Measurements from ENCODE around the gene IFNGR1. TPM values are rescaled to one million over a fixed set of nuclear protein-coding genes. Genes with fewer than 3 reads are reported as not detected.
A peak's percentile ranks its signal among the peaks of the same experiment; 100 is the strongest.

Gene IFNGR1
- total RNA-seq, 4 donors from 2014 or later: 44.6 to 136 (median 75.6) TPM

- TF ChIP-seq POLR2A (IDR thresholded peaks at IDR 0.05) (no peak), CTCF (IDR thresholded peaks at IDR 0.05) (no peak)
Measured at GRCh38 chr6:137235686-137236085, 16.5 kb upstream of the IFNGR1 start.

GRCh38 chr6:137233911-137234863, 15.0 kb upstream of the IFNGR1 start:
- H3K27me3 ChIP-seq: no peaks in the 10 kb centered on the region
- no peak overlapping the region for H3K4me3 ChIP-seq
- peak in 2 of 3 donors; percentile 34 to 65 for DNase-seq
- H3K36me3 ChIP-seq: no peaks in the 10 kb centered on the region
- peak overlapping the region; percentile 45 to 92 (median 66) for H3K27ac ChIP-seq
- no peak for TF ChIP-seq CTCF (IDR thresholded peaks at IDR 0.05)
- no peak for TF ChIP-seq POLR2A (IDR thresholded peaks at IDR 0.05)
- H3K4me1 ChIP-seq: peaks cover 2 to 41% (median 10%) of the 10 kb centered on the region in 4 donors
- no peaks in the 10 kb centered on the region for H3K9me3 ChIP-seq

More at GRCh38 chr6:137235686-137236085, 16.5 kb upstream of the IFNGR1 start:
- Histone ChIP-seq H3K9me3 (no peaks in the 10 kb centered on the region), H3K4me1 (peaks cover 2 to 36% (median 10%) of the 10 kb centered on the region in 4 donors), H3K4me3 (no peak overlapping the region), H3K27me3 (no peaks in the 10 kb centered on the region), H3K27ac (peak overlapping the region in 1 of 4 donors; percentile 20), H3K36me3 (no peaks in the 10 kb centered on the region)
- no peak for DNase-seq

DNA sequence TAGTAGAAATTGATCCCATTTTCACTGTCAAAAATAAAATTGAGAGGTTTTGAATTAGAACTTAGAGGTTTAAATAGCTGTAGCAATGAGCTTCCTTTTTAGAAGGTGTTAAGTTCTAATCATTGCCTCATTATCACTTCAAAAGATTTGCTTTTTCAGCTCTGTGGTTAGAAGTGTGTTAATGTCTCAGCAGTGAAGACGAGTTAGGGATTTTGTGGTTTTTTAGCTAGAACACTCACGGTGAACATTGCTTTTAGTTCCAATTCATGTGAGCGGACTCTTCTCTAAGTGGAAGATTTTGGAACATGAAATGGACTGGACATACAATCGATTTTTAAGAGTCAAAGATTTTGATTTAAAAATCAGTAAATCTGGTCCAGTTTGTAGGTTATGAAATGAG, 12.7 kb upstream of the IFNGR1 start:
- Histone ChIP-seq H3K27me3 (no peaks in the 10 kb centered on the region), H3K36me3 (no peaks in the 10 kb centered on the region), H3K27ac (peak overlapping the region in 3 of 4 donors; percentile 24 to 61 (median 26)), H3K4me3 (no peak overlapping the region), H3K4me1 (peaks cover 2 to 41% (median 16%) of the 10 kb centered on the region in 4 donors), H3K9me3 (no peaks in the 10 kb centered on the region)
- no peak for DNase-seq
- no peak for TF ChIP-seq POLR2A (IDR thresholded peaks at IDR 0.05)
- no peak for TF ChIP-seq CTCF (IDR thresholded peaks at IDR 0.05)

- H3K27ac ChIP-seq: peak overlapping the region in 3 of 4 donors; percentile 15 to 61 (median 48)
- H3K4me3 ChIP-seq: no peak overlapping the region
- no peaks in the 10 kb centered on the region for H3K36me3 ChIP-seq
- TF ChIP-seq CTCF (IDR thresholded peaks at IDR 0.05) (no peak), POLR2A (IDR thresholded peaks at IDR 0.05) (no peak)
- DNase-seq: no peak
- H3K4me1 ChIP-seq: peaks cover 2 to 41% (median 16%) of the 10 kb centered on the region in 4 donors
- H3K27me3 ChIP-seq: no peaks in the 10 kb centered on the region
- H3K9me3 ChIP-seq: no peaks in the 10 kb centered on the region
Measured at GRCh38 chr6:137230956-137231555, 11.9 kb upstream of the IFNGR1 start.

DNA sequence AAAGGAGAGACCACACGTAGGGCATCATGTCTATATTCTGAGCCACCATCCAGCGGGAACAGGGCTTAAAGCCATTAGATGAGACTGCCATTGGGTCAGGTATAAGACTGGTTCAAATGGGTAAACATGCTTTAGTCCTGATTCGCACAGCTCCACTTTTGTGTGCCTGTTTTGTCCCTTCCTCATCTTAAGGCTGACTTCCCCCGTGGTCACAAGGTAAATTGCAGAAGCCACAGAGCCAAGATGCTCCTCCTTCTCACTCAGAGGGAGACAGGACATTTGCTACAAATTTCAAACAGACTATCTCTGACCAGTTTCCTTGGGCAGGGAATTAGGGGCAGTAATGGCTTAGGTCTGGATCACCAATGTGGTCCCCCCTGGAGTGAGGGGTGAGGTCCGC, 11.4 kb upstream of the IFNGR1 start:
- DNase-seq: no peak
- Histone ChIP-seq H3K27ac (peak overlapping the region in 2 of 4 donors; percentile 48), H3K4me1 (peaks cover 2 to 41% (median 16%) of the 10 kb centered on the region in 4 donors), H3K9me3 (no peaks in the 10 kb centered on the region), H3K4me3 (no peak overlapping the region), H3K36me3 (no peaks in the 10 kb centered on the region), H3K27me3 (no peaks in the 10 kb centered on the region)
- TF ChIP-seq POLR2A (IDR thresholded peaks at IDR 0.05): no peak
- TF ChIP-seq CTCF (IDR thresholded peaks at IDR 0.05): no peak
